GM21825 (cell line): Measurements from ENCODE around the gene ALDH3B1.

Experiments
- ATAC-seq: cut with Tn5 transposase; IDR thresholded peaks from one replicate; pipeline ENCODE4 v1.9.1; 2021; ENCODE audit warnings: mild to moderate bottlenecking, moderate library complexity; ENCODE audit not compliant: unreplicated experiment

ALDH3B1 gene

DNA sequence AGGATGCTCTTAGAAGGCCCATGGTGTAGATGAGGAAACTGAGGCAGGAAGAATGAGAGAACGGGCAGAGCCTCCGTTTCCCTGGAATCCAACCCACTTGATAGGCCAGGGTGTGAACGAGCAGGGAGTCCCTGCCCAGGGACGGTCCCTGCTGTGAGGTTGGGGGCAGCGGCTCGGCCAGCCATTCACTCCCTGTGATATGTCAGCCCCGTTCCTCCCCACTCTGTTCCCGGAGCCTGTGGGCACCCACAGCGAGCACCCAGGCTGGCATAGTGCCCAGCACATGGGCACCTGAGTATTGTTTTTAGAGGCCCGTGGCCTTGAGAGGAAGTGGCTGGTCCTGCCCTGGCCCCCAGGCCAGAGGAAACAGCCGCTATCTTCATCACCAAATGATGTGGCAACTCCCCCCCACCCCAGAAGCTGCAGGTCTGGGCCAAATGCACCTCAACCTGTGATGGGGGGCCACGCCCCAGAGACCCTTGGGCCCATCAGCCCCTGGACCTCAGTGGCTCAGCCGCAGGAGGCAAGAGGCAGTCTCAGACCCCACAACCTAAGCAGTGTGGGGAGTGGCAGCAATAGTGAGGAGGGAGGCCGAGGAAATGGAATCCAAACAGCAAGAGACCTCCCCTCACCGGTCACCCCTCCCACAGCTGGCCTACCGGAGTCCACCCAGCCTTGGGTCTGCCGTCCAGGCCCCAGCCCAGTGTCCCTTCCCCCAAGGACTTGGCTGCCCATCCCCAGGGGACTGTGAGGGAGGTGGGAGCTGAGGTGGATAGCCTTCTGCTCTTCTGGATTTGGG lies 2.1 kb downstream of the ALDH3B1 start:
- ATAC-seq = no peak

DNA sequence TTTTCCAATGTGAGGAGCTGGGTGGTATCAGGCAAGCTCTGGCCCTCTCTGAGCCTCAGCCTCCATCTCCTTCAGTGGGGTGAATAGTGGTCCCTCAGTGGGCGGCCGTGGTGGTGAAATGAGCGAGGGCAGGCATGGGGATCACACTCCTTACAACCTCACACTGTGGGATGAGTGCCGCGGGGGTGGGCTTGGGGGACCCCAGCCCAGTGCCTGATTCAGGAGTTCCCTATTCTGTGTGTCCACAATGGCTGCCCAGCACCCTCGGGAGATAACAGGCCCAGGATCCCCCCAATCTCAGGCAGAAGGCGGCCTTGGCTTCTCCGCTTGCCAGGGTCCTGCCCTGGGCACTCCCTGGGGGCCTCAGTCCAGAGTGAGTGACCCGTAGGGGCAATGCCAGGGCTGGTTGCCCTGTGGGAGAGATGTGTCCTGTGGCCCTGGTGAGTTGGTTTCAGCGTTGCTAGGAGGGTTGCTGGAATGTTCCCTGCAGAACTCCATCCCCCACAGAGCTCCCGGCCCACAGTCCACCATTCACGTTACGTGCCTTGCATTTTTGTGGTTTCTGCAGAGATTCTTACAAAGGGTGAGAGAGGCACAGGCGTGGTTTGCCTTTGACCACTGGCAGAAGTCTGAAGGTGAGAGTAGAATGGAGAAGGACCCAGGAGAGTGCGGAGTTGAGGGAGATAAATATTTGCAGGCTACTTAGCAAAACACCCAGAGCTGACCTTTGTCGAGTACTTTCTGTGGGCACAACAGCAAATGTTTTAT lies 2.9 kb downstream of the ALDH3B1 start:
- no peak for ATAC-seq

GRCh38 chr11:68013611-68014156 lies 3.6 kb downstream of the ALDH3B1 start:
- ATAC-seq = no peak

- ATAC-seq = no peak
Measured at GRCh38 chr11:68014157-68014946, 4.2 kb downstream of the ALDH3B1 start.

- no peak for ATAC-seq
Measured at GRCh38 chr11:68014947-68015447, 4.9 kb downstream of the ALDH3B1 start.

DNA sequence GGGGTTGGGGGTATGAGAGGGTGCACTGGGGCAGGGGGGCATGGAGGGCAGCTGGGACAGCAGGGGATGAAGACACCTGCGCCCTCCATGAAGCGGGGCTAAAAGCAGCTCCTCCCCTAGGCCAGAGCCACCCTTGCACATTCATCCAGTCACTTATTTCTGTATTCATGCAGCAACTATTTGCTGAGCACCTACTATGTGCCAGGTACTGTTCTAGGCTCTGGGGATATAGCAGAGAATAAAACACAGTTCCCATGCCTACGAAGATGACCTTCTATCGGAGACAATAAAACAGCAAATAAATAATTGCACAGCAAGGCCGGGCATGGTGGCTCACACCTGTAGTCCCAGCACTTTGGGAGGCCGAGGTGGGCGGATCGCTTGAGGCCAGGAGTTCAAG lies 5.3 kb downstream of the ALDH3B1 start:
- no peak for ATAC-seq

DNA sequence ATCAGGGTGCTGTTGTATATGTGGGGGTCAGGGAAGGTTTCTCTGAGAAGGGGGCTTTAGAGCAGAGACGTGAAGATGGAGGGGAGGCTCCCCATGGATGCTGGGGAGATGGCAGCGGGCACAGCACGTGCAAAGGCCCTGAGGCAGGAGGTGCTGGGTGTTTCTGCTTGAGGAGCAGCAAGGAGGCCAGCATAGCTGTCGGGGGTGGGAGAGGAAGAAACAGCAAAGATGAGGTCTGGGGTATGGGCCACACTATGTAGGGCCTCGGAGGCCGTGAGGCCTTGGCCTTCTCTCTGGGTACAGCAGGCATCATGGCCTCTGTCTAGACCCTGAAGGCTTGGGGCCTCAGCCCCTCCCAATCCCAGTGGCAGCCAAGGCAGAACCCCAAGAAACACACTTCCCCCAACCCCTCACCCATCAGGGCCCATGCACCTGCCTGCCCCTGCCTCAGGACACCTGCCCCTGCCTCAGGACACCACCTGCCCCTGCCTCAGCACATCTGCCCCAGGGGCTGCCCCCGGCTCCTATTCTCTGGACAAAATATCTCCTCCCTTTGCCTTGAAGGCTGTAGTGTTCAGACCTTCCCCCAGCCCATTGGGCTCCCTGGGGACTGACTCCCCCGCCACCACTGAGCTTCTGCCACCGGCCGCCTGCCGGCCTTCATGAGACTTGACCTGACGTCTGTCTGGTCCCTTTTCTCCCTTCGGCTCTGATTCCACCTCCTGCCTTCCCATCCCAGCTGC lies 6.2 kb downstream of the ALDH3B1 start:
- no peak for ATAC-seq

DNA sequence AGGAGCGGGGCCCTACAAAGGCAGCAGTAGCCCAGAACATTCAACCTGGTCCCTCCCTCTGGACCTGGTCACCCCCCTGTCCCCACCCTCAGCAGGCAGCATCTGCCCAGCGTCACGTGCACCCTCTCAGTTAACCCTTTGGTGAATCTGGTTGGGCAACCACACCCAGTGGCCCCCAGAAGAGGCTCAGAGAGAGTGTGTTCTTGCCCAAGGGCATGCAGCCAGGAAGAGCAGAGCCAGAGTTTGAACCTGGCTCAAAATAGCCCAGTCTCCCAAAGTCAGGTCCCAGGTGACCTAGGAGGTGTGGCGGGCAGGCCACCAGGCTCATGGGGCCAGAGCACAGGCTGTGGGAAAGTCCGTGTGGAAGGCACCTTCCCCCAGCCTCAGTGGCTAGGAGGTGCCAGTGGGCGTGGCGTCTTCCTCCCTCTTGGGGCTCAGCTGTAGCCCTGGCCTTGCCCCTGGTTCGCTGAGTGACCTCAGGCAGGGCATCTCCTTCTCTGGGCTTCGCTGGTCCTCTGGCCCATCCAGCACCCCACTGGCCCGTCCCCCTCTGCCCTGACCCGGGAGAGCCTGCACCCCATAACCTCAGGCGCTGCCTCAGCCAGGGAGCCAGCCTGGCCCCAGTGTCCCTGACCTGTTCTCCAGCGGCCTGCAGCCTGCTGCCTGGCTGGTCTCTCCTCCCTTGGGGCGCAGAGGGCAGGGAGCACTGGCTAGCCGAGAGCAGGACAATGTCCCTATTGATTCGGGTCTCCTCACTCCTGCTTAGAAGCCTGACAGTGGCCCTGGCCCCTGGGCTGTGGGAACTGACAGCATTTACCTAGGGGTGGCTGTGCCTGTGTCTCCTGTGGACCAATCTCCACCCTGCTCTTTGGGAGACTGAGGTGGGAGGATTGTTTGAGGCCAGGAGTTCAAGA lies 7.0 kb downstream of the ALDH3B1 start:
- no peak for ATAC-seq

- ATAC-seq = no peak
Measured at GRCh38 chr11:68017980-68018729, 8.0 kb downstream of the ALDH3B1 start.

GRCh38 chr11:68018730-68019190 lies 8.6 kb downstream of the ALDH3B1 start:
- ATAC-seq = no peak

DNA sequence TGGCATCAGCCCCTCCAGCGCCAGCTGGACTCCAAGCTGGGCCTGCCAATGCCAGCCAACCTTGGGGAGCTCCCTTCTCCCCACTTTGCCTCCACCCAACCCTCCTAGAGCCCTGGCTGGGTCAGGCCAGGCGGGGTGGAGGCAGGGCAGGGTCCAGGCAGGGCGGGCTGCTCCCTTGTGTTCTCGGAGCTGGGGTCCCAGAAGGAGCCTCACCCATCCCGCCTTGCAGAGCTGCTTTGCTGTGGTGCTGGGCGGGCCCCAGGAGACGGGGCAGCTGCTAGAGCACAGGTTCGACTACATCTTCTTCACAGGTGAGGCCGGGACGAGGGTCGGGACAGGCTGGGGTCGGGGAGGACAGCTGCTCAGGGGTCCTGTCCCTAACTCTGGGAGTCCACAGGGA lies 9.4 kb downstream of the ALDH3B1 start:
- no peak for ATAC-seq

GRCh38 chr11:68020575-68020974 lies 10.4 kb downstream of the ALDH3B1 start:
- no peak for ATAC-seq

GRCh38 chr11:68021167-68021787 lies 11.2 kb downstream of the ALDH3B1 start:
- no peak for ATAC-seq

- ATAC-seq = no peak
Measured at GRCh38 chr11:68022531-68022930, 12.4 kb downstream of the ALDH3B1 start.

- no peak for ATAC-seq
Measured at GRCh38 chr11:68024508-68024907, 14.4 kb downstream of the ALDH3B1 start.

DNA sequence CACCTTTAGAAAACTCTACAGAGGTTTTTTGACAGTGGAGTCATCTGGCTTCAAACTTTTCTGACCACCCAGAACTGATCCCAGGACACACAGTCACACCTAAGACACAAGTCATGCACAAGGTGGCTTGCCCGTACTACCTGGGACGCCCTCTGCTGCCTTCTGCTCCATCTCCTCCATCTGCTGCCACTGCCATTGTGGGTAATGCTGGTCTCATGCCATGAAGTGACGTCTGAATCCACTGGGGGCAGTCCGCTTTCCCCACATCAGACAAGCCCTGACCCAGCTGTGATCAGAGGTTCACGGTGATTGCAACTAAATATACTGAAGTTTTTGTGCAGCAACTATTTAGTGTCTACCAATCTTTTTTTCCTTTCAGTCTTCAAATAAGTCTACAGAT lies 14.9 kb downstream of the ALDH3B1 start:
- no peak for ATAC-seq

GRCh38 chr11:68026391-68027105 lies 16.4 kb downstream of the ALDH3B1 start:
- no peak for ATAC-seq
